GM21825 (cell line): ENCODE measurements around the gene SPDYE4.

Source experiments
- ATAC-seq: cut with Tn5 transposase; IDR thresholded peaks from one replicate; pipeline ENCODE4 v1.9.1; 2021; ENCODE audit warnings: mild to moderate bottlenecking, moderate library complexity; ENCODE audit not compliant: unreplicated experiment

The SPDYE4 gene

GRCh38 chr17:8785547-8786413 is 27.4 kb upstream of the SPDYE4 start:
- ATAC-seq: no peak

- ATAC-seq: no peak
These were observed 23.8 kb upstream of the SPDYE4 start for GRCh38 chr17:8782176-8782575.

DNA sequence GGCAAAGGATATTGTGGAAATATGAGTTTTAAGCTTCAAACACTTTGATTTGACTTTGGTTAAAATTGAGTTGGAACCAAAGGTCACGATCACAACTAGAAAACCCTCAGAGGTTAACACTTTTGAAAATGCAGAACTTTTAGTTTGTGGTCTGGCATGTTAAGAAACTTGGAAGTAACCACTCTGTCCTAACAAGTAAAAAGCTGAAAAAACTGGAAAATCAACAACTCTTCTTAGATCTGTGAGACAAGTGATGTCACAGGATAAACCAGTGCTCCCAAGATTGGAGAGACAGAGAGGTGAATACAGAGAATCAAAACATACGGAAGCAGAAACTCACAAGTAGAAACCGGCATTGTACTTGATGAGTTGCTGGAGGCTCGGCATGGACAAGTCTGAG is 23.4 kb upstream of the SPDYE4 start:
- no peak for ATAC-seq

- no peak for ATAC-seq
These were observed 18.5 kb upstream of the SPDYE4 start for GRCh38 chr17:8776881-8777280.

GRCh38 chr17:8776248-8776647 is 17.9 kb upstream of the SPDYE4 start:
- ATAC-seq: no peak

DNA sequence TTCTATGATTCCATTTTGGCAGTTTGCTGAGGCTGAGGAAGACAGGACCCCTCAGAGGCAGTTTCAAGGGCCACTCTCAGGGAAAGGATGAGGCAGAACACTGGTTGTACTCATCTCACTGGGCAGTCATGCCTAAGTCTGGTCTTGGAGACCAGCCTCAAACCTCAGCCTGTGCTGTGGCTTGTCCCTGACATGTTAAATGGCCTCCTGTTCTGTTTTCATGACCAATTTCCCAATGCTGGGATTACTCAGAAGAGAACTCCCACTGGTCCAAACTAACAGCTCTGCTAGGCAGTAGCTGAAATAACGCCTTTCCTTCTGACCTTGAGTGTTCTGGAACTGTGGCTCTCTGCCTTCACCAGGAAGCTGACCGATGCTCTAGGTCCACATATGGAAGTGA is 8.4 kb upstream of the SPDYE4 start:
- no peak for ATAC-seq

GRCh38 chr17:8762012-8762411 is 3.7 kb upstream of the SPDYE4 start:
- ATAC-seq: no peak

GRCh38 chr17:8757189-8757588 is 1.2 kb downstream of the SPDYE4 start:
- ATAC-seq: no peak

DNA sequence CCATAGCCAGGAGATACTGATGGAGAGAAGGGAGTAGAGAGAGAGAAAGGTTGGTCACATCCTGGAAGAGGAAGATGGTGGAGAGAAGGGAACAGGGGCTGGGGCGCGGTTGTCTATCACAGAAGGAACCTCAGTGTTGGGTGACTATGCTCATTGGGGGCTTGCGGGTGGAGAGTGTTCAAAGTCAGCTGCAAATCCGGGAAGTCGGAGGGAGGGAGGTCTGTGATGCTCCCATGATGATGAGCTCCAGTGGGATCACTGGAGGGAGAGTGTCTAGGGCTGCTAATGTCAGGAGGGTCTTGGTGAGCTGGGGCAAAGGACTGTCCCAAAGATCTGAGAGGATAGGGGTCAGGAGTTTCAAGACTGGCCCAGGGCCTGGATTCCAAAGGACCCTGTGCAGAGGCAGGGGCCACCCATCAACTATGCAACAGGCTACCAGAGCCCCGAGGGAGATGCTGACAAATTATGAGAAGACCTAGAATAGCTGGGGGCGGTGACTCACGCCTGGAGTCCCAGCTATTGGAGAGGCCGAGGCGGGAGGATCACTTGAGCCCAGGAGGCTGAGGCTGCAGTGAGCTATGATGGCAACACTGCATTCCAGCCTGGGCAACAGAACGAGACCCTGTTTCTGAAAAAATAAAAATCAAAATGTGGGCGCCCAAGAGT is 2.6 kb downstream of the SPDYE4 start:
- ATAC-seq: no peak

DNA sequence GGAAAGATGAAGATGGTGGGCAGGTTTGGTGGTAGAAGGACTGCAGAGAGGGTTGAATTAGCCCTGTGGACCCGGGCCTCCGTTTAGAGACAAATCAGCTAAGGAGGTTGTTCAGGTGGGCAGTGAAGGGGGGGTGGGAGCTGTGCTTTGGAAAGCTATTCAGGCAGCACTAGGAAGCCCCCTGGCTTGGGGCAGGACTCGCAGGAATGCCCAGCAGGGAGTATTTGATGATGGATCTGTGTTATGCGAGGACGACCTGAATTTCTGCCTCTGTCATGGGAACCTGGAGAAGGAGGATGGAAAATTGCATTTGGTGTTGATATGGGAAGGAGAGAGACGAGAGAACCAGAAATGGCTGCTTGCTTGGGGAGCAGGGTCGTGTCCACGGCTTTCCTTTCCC is 3.5 kb downstream of the SPDYE4 start:
- ATAC-seq: no peak

DNA sequence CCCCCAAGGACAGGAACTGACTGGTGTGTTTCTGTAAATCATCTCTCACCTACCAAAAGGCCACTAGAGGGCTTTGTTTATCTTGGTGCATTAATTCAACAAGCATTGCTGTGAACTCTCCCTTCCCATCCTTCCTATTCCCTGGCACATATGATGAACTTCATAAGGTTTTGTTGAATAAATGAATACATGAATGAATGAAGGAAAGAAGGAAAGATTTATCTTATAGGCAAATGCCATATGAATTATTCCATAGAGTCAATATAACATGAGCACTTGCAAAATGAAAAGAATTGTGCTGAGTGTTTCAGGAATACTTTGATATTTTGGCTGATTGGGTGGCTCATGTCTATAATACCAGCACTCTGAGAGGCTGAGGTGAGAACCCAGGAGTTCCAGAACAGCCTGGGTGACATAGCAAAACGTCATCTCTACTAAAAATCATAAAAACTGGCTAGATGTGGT is 4.3 kb downstream of the SPDYE4 start:
- no peak for ATAC-seq

DNA sequence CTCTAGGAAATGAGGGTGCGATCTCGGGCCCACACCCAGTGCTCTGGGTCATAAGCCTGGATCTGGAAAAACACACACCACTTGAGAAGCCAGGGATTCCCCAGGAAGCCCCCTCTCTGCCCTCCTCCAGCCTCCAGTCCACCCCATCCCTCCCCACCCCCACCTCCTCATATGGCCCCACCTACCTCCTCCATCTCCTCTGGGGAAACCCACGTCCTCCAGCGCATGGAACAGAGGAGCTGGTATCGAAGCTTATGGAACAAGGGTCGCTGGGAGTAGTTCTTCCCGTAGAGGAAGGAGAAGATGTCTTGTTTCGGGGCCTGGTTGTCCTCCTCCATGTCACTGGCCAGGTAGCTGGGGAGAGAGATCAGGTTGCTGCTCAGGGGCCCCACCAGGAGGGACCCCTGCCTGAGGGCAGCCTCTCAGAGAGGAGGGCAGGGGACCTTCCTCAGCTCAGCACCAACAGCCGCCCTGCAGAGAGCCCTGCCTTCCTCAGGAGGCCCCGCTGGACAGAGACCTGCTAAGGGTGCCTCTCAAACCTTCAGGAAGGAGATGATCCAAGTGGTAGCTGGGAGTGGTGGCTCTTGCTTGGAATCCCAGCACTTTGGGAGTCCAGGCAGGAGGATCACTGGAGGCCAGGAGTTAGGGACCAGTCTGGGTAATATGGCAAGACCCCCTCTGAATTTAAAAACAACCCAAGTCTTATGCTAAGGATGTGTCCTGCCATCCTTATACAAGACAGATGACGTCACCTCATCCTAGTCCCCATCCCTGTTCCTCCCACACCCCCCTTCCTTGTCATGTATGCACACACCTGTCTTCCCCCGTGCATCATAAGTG is 5.0 kb downstream of the SPDYE4 start:
- ATAC-seq: no peak

DNA sequence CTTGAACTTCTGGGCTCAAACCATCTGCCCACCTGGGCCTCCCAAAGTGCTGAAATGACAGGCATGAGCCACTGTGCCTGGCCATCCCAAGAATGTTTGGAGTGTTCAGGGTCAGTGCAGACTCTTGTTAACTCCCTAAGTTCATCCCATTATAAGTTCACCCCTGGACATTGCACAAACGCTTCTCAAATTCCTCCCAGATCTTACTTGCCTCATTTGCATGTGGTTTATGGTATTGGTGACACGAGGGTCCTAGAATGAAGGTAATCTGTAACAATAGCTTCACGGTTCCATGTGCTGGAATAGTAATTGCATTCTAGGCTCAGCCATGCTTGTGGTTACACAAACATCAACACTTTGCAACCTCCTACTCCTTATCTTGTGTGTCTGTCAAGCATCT is 8.7 kb downstream of the SPDYE4 start:
- no peak for ATAC-seq

DNA sequence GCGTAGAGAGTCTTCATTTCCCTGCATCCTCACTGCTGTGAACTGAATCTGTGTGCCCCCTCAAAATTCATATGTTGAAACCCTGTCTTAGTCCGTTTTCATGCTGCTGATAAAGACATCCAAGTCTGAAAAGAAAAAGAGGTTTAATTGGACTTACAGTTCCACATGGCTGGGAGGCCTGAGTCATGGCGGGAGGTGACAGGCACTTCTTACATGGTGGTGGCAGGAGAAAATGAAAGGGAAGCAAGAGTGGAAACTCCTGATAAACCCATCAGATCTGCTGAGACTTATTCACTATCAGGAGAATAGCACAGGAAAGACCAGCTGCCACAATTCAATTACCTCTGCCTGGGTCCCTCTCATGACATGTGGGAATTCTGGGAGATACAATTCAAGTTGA is 10.6 kb downstream of the SPDYE4 start:
- ATAC-seq: no peak

GRCh38 chr17:8746501-8747236 is 11.7 kb downstream of the SPDYE4 start:
- no peak for ATAC-seq

DNA sequence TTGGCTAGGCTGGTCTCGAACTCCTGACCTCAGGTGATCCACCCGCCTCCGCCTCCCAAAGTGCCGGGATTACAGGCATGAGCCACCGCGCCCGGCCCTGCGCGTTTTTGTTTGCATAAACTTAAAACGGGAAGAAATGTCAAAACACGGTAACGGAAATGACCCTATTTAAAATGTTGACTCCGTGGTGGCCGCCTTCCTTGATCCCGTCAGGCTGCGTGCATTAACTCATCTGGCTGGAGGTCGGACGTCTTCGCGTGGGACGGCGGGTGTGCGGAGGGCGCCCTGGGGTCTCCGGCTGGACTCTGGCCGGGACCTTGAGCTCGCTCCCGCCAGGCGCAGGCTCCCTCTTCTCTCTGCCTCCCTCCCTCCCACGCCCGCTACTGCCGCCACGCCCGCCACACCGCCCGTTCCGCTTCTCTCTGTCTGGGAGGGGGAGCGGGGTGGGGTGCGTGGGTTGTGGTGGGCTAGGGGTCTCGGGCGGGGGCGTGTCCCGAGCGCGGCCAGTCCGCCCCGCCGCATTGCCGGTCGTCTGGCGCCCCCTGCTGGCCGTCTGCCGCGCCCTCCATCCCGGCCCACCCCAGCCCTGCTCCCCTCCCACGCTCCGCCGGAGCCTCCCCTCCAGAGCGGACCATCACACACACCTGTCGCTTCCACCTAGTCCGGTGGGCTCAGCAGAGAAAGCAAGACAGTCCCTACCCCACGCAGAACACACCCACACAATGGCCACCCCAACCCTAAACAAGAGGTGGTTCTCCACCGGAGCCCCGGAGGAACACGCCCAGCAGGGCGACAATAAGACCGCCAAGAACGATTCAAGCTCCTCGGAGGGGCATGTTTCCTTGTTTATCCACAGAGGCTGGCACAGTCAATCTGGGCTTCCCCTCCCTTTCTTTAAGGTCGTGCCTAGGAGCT is 12.5 kb downstream of the SPDYE4 start:
- peak; percentile 69 for ATAC-seq

GRCh38 chr17:8744086-8744785 is 14.1 kb downstream of the SPDYE4 start:
- ATAC-seq: no peak

DNA sequence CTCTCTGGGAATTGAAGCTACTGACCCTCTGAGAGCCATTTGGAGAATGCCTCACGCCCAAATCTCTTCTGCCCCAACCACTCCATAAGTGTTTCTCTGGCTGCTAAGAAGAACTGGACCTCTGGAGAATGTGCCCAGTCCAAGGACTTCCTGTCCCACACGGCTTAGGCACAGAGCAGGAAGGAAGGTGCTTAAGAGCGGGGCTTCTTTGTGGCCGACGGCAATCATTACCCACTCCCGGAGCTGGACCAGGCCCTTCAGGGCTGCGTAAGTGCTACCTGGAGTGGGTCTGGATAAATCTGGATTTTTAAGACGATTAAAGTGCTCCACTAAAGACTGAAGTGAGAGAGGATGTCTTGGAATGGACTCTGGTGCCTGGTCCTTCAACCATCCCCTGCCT is 15.5 kb downstream of the SPDYE4 start:
- ATAC-seq: no peak

DNA sequence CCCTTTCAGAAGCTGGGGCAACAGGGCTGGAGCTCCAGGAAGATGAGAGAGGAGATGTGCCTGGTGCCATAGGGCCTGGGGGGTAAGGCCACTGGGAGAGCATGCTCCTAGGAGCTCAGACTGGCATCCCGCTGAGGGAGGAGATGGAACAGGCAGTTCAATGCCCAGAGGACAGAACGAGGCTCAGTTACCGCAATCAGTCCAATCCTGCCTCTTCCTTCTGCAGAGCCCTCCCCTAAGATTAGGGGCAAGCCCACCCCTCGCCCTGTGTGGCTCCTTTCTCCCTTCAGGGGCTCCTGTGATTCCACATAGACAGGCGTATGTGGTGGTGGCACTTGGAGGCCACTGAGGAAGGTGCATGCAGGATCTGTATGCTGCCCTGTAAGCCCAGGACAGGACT is 16.1 kb downstream of the SPDYE4 start:
- ATAC-seq: no peak
